Epithelial cell of proximal tubule (primary cell): ENCODE measurements around the gene CD276. TPM values are rescaled to one million over a fixed set of nuclear protein-coding genes. Genes with fewer than 3 reads are reported as not detected.

ENCODE experiments used
- DNase-seq: peaks from one replicate; pipeline ENCODE4 v3.0.0-alpha.2; 2011; ENCODE audit warnings: low read depth
- H3K4me3 ChIP-seq: 2 replicates; pipeline ENCODE4 v1.5.1; 2011; ENCODE audit warnings: low read depth, mild to moderate bottlenecking, low read length
- total RNA-seq: library from RNA; depleted of rRNA; stranded (reverse); fragments of >200 nt; gene quantifications from 2 replicates; pipeline ENCODE4 v1.2.3, GENCODE V29; 2015
- TF ChIP-seq, protein P1 (sequence below): conservative IDR thresholded peaks from 2 replicates; pipeline ENCODE4 v1.5.1; 2012; ENCODE audit warnings: low read depth, mild to moderate bottlenecking, low read length

The CD276 gene
- total RNA-seq, 1 donor from 2014 or later = 189 TPM

GRCh38 chr15:73732930-73733329 is 48.7 kb downstream of the CD276 start:
- DNase-seq = no peak

GRCh38 chr15:73737535-73737934 is 53.4 kb downstream of the CD276 start:
- TF ChIP-seq, protein P1, sequence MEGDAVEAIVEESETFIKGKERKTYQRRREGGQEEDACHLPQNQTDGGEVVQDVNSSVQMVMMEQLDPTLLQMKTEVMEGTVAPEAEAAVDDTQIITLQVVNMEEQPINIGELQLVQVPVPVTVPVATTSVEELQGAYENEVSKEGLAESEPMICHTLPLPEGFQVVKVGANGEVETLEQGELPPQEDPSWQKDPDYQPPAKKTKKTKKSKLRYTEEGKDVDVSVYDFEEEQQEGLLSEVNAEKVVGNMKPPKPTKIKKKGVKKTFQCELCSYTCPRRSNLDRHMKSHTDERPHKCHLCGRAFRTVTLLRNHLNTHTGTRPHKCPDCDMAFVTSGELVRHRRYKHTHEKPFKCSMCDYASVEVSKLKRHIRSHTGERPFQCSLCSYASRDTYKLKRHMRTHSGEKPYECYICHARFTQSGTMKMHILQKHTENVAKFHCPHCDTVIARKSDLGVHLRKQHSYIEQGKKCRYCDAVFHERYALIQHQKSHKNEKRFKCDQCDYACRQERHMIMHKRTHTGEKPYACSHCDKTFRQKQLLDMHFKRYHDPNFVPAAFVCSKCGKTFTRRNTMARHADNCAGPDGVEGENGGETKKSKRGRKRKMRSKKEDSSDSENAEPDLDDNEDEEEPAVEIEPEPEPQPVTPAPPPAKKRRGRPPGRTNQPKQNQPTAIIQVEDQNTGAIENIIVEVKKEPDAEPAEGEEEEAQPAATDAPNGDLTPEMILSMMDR = no peak
- no peak for DNase-seq
- H3K4me3 ChIP-seq = no peak overlapping the region

More at GRCh38 chr15:73732930-73733329, 48.7 kb downstream of the CD276 start:
- no peak overlapping the region for H3K4me3 ChIP-seq
- TF ChIP-seq, protein P1 = no peak

GRCh38 chr15:73740152-73741048 is 56.2 kb downstream of the CD276 start:
- H3K4me3 ChIP-seq = no peak overlapping the region
- no peak for DNase-seq
- TF ChIP-seq, protein P1 = no peak

DNA sequence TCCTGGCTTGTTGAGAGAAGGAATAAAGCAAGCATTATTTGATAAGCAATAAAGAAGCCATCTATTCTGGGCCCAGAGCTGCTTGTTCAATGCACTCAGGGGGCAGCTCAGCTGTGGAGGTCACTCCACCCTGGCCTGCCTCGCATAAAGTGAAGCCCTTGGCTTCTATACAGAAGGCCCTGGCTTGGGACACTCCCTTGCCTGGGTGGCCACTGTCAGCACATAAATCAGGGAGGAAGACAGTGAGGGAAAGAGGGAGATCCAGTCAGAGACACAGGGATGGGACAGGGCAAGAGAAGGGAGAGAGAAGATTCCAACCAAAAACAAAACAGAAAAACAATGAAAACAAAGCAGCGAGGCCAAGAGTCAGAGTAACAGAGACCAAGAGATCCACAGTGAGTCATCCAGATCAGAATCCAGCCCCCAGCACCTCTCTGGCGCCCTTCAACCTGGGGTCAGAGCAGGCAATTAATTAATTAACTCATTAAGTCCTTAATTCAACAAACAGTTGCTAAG is 57.2 kb downstream of the CD276 start:
- DNase-seq = no peak
- TF ChIP-seq, protein P1 = no peak
- no peak overlapping the region for H3K4me3 ChIP-seq

DNA sequence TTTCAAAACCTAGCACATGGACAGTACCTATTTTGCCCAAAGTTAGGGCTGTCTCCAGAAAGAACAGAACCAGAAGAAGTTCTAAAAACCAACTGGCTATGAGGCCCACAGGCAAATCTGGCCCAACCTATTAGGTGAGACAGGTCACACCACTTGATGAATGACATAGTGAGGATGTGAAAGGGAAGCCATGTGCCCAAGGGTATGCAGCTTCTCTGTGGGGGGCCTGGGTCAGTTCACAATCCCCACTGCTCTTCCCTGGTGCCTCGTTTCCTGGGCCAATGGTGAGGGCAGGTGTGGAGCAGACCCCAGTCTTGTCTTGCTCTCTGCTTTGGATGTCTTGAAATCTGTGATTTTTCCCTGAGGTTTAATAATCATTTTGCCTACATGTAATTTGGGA is 60.1 kb downstream of the CD276 start:
- TF ChIP-seq, protein P1 = no peak
- DNase-seq = no peak

DNA sequence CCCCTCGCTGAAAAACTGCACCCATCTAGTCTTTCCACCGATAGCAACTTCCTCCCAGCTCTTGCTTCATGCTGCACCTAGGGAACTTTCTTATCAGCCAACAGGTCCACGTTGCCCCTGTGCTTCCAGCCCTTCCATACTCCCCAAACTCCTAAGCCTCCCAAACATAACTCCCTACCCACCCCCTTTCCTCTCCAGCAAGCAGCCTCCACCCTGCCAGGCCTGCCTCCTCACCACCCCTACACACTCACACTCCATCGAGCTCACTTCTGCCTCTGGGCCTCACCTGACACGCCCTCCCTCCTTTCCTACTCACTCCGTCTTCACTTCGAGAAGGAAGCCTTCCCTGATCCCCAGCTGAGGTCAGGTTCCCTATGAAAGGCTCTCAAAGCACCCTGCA is 60.9 kb downstream of the CD276 start:
- no peak overlapping the region for H3K4me3 ChIP-seq
- no peak for DNase-seq
- TF ChIP-seq, protein P1 = no peak

More for the DNA sequence above, 60.1 kb downstream of the CD276 start:
- H3K4me3 ChIP-seq = no peak overlapping the region
